Measurements from ENCODE around the gene FAXDC2.

Gene FAXDC2

DNA sequence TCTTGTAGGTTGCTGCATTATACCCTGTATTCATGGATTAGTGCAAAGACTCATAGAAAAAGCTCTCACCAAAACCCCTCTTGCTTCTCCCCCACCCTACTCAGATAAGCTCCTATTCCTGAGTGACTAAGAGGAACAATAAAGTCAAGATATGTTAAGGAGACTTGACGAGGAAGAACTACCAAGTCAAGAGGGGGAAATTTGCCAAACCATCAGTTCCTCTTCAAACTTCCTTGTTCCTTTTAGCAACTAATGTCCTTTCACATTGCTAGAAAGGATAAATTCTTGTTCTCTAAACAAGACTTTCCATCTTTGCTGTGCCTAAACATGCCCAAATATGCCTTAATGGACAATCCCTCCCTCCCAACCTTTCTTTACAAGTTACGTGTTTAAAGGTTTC is 35.0 kb upstream of the FAXDC2 start:
- no peaks in the 10 kb centered on the region for H3K4me1 ChIP-seq (ENCODE audit: control insufficient read depth in 1 of 2, insufficient read depth in 2 of 2, low read length in 2 of 2)
- H3K14ac ChIP-seq (ENCODE audit: low read length): no peak overlapping the region
- peaks cover 9 to 17% of the 10 kb centered on the region in 2 experiments for H3K36me3 ChIP-seq (ENCODE audit: control insufficient read depth in 1 of 2, insufficient read depth in 2 of 2, low read length in 2 of 2)
- H3K4me3 ChIP-seq (ENCODE audit: low read depth, low read length): no peak overlapping the region
- no peak for DNase-seq
- H3K18ac ChIP-seq (ENCODE audit: low read length): no peak overlapping the region
- no CpG with 5 or more reads among the region's 2 CpGs for WGBS (ENCODE audit: extremely low coverage, insufficient coverage, insufficient read length)
- H3K9me3 ChIP-seq (ENCODE audit: insufficient read depth, low read depth, low read length): peaks cover 2% of the 10 kb centered on the region
- H3K4ac ChIP-seq (ENCODE audit: low read depth, low read length): no peak overlapping the region
- no peak overlapping the region for H2AK5ac ChIP-seq (ENCODE audit: low read length)
- no peak overlapping the region for H2AFZ ChIP-seq (ENCODE audit: insufficient read depth, low read length, poor library complexity)
- H3K4me2 ChIP-seq (ENCODE audit: low read length): no peak overlapping the region
- no peaks in the 10 kb centered on the region for H3K27me3 ChIP-seq (ENCODE audit: insufficient read depth, low read length)
- H2BK120ac ChIP-seq (ENCODE audit: insufficient read depth, low read length, poor library complexity): no peak overlapping the region
- H4K12ac ChIP-seq (ENCODE audit: low read depth, low read length): no peak overlapping the region
- H3K79me1 ChIP-seq (ENCODE audit: low read length): no peaks in the 10 kb centered on the region
- no peak overlapping the region for H2BK5ac ChIP-seq (ENCODE audit: low read depth, low read length, poor library complexity)
- H4K91ac ChIP-seq (ENCODE audit: low read depth, low read length): no peak overlapping the region
- H3K79me2 ChIP-seq (ENCODE audit: control insufficient read depth, insufficient read depth, low read length, poor library complexity): no peaks in the 10 kb centered on the region
- H4K8ac ChIP-seq (ENCODE audit: low read depth, low read length): no peak overlapping the region
- H3K27ac ChIP-seq (ENCODE audit: low read depth, low read length): no peak overlapping the region
- H3K23ac ChIP-seq (ENCODE audit: low read length): no peak overlapping the region
- H3K9ac ChIP-seq (ENCODE audit: low read length): no peak overlapping the region
- H2BK12ac ChIP-seq (ENCODE audit: low read length): no peak overlapping the region

DNA sequence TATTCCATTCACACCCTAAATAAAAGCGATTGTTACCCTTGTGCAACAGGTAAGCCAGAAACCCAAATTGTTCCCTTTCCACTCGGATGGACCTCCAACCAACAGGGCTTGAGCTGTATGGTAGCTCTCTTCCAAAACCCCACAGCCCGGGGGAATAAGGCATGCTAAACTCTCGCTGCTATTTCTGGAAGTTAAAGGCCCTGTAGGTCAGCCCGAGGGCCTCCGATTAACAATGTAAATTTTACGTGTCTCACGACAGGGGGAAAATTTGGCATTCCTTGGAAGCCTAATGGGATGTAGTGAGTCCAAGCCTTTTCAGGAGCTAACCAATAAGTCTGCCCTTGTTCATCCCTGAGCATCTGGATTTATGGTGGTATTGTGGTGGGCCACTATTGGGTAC is 34.0 kb upstream of the FAXDC2 start:
- no CpG with 5 or more reads among the region's 8 CpGs for WGBS (ENCODE audit: extremely low coverage, insufficient coverage, insufficient read length)
- Histone ChIP-seq H2AK5ac (ENCODE audit: low read length) (no peak overlapping the region), H3K9ac (ENCODE audit: low read length) (no peak overlapping the region)

DNA sequence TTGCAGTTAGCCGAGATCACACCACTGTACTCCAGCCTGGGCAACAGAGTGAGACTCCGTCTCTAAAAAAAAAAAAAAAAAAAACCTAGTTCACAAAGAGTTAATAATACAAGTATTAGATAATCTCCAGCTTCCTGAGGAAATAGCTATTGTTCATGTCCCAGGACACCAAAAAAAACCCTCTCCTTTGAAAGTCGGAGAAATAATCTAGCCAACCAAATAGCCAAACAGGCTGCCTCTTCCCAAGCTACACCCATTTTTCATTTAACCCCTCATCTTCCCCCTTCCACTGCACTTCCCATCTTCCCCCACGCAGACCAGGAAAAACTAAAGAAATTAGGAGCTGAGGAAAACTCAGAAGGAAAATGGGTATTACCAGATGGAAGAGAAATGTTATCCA is 31.6 kb upstream of the FAXDC2 start:
- H2AFZ ChIP-seq (ENCODE audit: insufficient read depth, low read length, poor library complexity): no peak overlapping the region
- no peak overlapping the region for H2BK5ac ChIP-seq (ENCODE audit: low read depth, low read length, poor library complexity)
- H3K36me3 ChIP-seq (ENCODE audit: control insufficient read depth in 1 of 2, insufficient read depth in 2 of 2, low read length in 2 of 2): peaks cover 9 to 13% of the 10 kb centered on the region in 2 experiments
- peaks cover 11% of the 10 kb centered on the region for H3K9me3 ChIP-seq (ENCODE audit: insufficient read depth, low read depth, low read length)
- H3K79me1 ChIP-seq (ENCODE audit: low read length): no peaks in the 10 kb centered on the region
- no peak overlapping the region for H4K8ac ChIP-seq (ENCODE audit: low read depth, low read length)
- no peak overlapping the region for H4K91ac ChIP-seq (ENCODE audit: low read depth, low read length)
- no peaks in the 10 kb centered on the region for H3K79me2 ChIP-seq (ENCODE audit: control insufficient read depth, insufficient read depth, low read length, poor library complexity)
- H3K23ac ChIP-seq (ENCODE audit: low read length): no peak overlapping the region
- no peak overlapping the region for H3K4me3 ChIP-seq (ENCODE audit: low read depth, low read length)
- no peak overlapping the region for H3K14ac ChIP-seq (ENCODE audit: low read length)
- no peak for DNase-seq
- H2BK120ac ChIP-seq (ENCODE audit: insufficient read depth, low read length, poor library complexity): no peak overlapping the region
- no CpG with 5 or more reads among the region's 4 CpGs for WGBS (ENCODE audit: extremely low coverage, insufficient coverage, insufficient read length)
- no peak overlapping the region for H2BK12ac ChIP-seq (ENCODE audit: low read length)
- no peak overlapping the region for H3K4ac ChIP-seq (ENCODE audit: low read depth, low read length)
- no peak overlapping the region for H4K12ac ChIP-seq (ENCODE audit: low read depth, low read length)
- H3K4me2 ChIP-seq (ENCODE audit: low read length): no peak overlapping the region
- H3K9ac ChIP-seq (ENCODE audit: low read length): no peak overlapping the region
- no peak overlapping the region for H3K27ac ChIP-seq (ENCODE audit: low read depth, low read length)
- no peak overlapping the region for H2AK5ac ChIP-seq (ENCODE audit: low read length)
- no peak overlapping the region for H3K18ac ChIP-seq (ENCODE audit: low read length)
- no peaks in the 10 kb centered on the region for H3K4me1 ChIP-seq (ENCODE audit: control insufficient read depth in 1 of 2, insufficient read depth in 2 of 2, low read length in 2 of 2)
- H3K27me3 ChIP-seq (ENCODE audit: insufficient read depth, low read length): no peaks in the 10 kb centered on the region

More for the DNA sequence above, 34.0 kb upstream of the FAXDC2 start:
- H3K36me3 ChIP-seq (ENCODE audit: control insufficient read depth in 1 of 2, insufficient read depth in 2 of 2, low read length in 2 of 2): peaks cover 9 to 12% of the 10 kb centered on the region in 2 experiments
- no peak overlapping the region for H3K23ac ChIP-seq (ENCODE audit: low read length)
- no peak overlapping the region for H3K27ac ChIP-seq (ENCODE audit: low read depth, low read length)
- H2BK12ac ChIP-seq (ENCODE audit: low read length): no peak overlapping the region
- no peak overlapping the region for H3K4ac ChIP-seq (ENCODE audit: low read depth, low read length)
- H2BK5ac ChIP-seq (ENCODE audit: low read depth, low read length, poor library complexity): no peak overlapping the region
- peak; percentile 42 to 72 for DNase-seq
- no peaks in the 10 kb centered on the region for H3K4me1 ChIP-seq (ENCODE audit: control insufficient read depth in 1 of 2, insufficient read depth in 2 of 2, low read length in 2 of 2)
- no peaks in the 10 kb centered on the region for H3K79me2 ChIP-seq (ENCODE audit: control insufficient read depth, insufficient read depth, low read length, poor library complexity)
- H3K18ac ChIP-seq (ENCODE audit: low read length): no peak overlapping the region
- no peaks in the 10 kb centered on the region for H3K79me1 ChIP-seq (ENCODE audit: low read length)
- no peak overlapping the region for H2AFZ ChIP-seq (ENCODE audit: insufficient read depth, low read length, poor library complexity)
- no peak overlapping the region for H3K4me3 ChIP-seq (ENCODE audit: low read depth, low read length)
- H4K91ac ChIP-seq (ENCODE audit: low read depth, low read length): no peak overlapping the region
- H4K12ac ChIP-seq (ENCODE audit: low read depth, low read length): no peak overlapping the region
- H4K8ac ChIP-seq (ENCODE audit: low read depth, low read length): no peak overlapping the region
- no peak overlapping the region for H2BK120ac ChIP-seq (ENCODE audit: insufficient read depth, low read length, poor library complexity)
- H3K14ac ChIP-seq (ENCODE audit: low read length): no peak overlapping the region
- H3K27me3 ChIP-seq (ENCODE audit: insufficient read depth, low read length): no peaks in the 10 kb centered on the region
- H3K4me2 ChIP-seq (ENCODE audit: low read length): no peak overlapping the region
- peaks cover 4% of the 10 kb centered on the region for H3K9me3 ChIP-seq (ENCODE audit: insufficient read depth, low read depth, low read length)

DNA sequence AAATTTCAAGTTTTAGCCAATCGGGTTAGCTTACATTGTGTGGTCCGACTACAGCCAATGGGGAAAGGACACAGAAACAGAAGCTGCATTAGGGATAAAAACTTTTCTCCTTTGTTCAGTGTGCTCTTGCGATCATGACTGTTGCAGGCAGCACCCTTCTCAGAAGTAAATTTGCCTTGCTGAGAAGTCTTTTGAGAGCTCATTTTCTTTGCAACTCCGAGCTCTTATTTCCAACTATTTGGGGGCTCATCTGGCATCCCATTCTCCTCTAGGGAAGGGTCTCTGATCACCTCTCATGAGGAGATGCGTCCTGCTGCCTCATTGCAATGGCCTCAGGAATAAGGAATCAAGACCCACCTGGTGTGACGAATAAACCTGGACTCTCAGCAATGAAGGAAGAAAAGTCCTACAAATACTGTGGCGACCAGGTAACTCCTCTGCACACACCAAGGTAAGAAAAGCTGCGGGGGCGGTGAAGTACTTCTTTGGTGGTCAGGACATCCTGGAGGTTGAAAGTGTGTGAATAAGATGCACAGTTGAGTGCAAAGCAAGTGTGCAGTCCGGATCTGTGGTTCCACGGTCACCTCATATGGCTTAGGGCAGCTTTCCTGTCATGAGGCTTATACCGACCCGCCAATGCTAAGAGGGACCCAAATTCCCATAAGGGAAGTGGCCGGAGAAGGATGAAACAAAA is 28.4 kb upstream of the FAXDC2 start:
- Histone ChIP-seq H3K18ac (ENCODE audit: low read length) (no peak overlapping the region), H3K9me3 (ENCODE audit: insufficient read depth, low read depth, low read length) (peaks cover 8% of the 10 kb centered on the region), H3K79me2 (ENCODE audit: control insufficient read depth, insufficient read depth, low read length, poor library complexity) (no peaks in the 10 kb centered on the region), H3K79me1 (ENCODE audit: low read length) (no peaks in the 10 kb centered on the region), H2AK5ac (ENCODE audit: low read length) (no peak overlapping the region), H3K4me3 (ENCODE audit: low read depth, low read length) (no peak overlapping the region), H4K8ac (ENCODE audit: low read depth, low read length) (no peak overlapping the region), H3K27ac (ENCODE audit: low read depth, low read length) (no peak overlapping the region), H2BK120ac (ENCODE audit: insufficient read depth, low read length, poor library complexity) (no peak overlapping the region), H3K27me3 (ENCODE audit: insufficient read depth, low read length) (no peaks in the 10 kb centered on the region), H3K4me2 (ENCODE audit: low read length) (no peak overlapping the region), H2AFZ (ENCODE audit: insufficient read depth, low read length, poor library complexity) (no peak overlapping the region), H3K4ac (ENCODE audit: low read depth, low read length) (no peak overlapping the region), H4K12ac (ENCODE audit: low read depth, low read length) (no peak overlapping the region), H3K4me1 (ENCODE audit: control insufficient read depth in 1 of 2, insufficient read depth in 2 of 2, low read length in 2 of 2) (no peaks in the 10 kb centered on the region), H3K9ac (ENCODE audit: low read length) (no peak overlapping the region), H3K36me3 (ENCODE audit: control insufficient read depth in 1 of 2, insufficient read depth in 2 of 2, low read length in 2 of 2) (peaks cover 22 to 24% of the 10 kb centered on the region in 2 experiments), H2BK5ac (ENCODE audit: low read depth, low read length, poor library complexity) (no peak overlapping the region), H3K23ac (ENCODE audit: low read length) (no peak overlapping the region), H3K14ac (ENCODE audit: low read length) (no peak overlapping the region), H4K91ac (ENCODE audit: low read depth, low read length) (no peak overlapping the region), H2BK12ac (ENCODE audit: low read length) (no peak overlapping the region)
- DNase-seq: no peak
- WGBS (ENCODE audit: extremely low coverage, insufficient coverage, insufficient read length): no CpG with 5 or more reads among the region's 14 CpGs
